GM23338 (cell line): ENCODE measurements around the gene TAF1B. TPM values are rescaled to one million over a fixed set of nuclear protein-coding genes. Genes with fewer than 3 reads are reported as not detected.
A peak's percentile ranks its signal among the peaks of the same experiment; 100 is the strongest.

Experiments used
- ATAC-seq: fragments of 200-7000 bp; cut with Tn5 transposase; 3 replicates; pipeline ENCODE4 v1.9.1; 2020
- DNase-seq: peaks from one replicate; pipeline ENCODE4 v3.0.0-alpha.2; 2015; ENCODE audit warnings: low spot score
- H2AFZ ChIP-seq: fragments of 200-600 bp; sonication (generic); 2 replicates; pipeline ENCODE4 v1.8.0; 2016; ENCODE audit warnings: antibody characterized with exemption, mild to moderate bottlenecking, moderate library complexity
- H3F3A ChIP-seq: fragments of 200-600 bp; sonication (generic); replicated peaks from 2 replicates; pipeline ENCODE4 v1.8.0; 2017; ENCODE audit warnings: antibody characterized with exemption, mixed run types, low read depth
- H3K27ac ChIP-seq: fragments of 200-600 bp; sonication (generic); 2 replicates; pipeline ENCODE4 v1.6.1; 2016; ENCODE audit warnings: low read depth
- H3K27me3 ChIP-seq: fragments of 200-600 bp; sonication (generic); 2 replicates; pipeline ENCODE4 v1.8.0; 2016; ENCODE audit warnings: mild to moderate bottlenecking, mixed run types, moderate library complexity; ENCODE audit not compliant: insufficient read depth
- H3K36me3 ChIP-seq: fragments of 200-600 bp; sonication (generic); 2 replicates; pipeline ENCODE4 v1.8.0; 2016; ENCODE audit warnings: mild to moderate bottlenecking; ENCODE audit not compliant: insufficient read depth
- H3K4me1 ChIP-seq: fragments of 200-600 bp; sonication (generic); 2 replicates; pipeline ENCODE4 v1.8.0; 2016; ENCODE audit warnings: mild to moderate bottlenecking, moderate library complexity; ENCODE audit not compliant: insufficient read depth
- H3K4me2 ChIP-seq: fragments of 200-600 bp; sonication (generic); 2 replicates; pipeline ENCODE4 v1.7.1; 2017; ENCODE audit warnings: mixed run types
- H3K4me3 ChIP-seq: fragments of 200-600 bp; sonication (generic); 2 replicates; pipeline ENCODE4 v1.6.1; 2016; ENCODE audit warnings: mixed run types
- H3K79me2 ChIP-seq: fragments of 200-600 bp; sonication (generic); replicated peaks from 2 replicates; pipeline ENCODE4 v1.8.0; 2017; ENCODE audit warnings: mild to moderate bottlenecking; ENCODE audit not compliant: insufficient read depth
- H3K9me2 ChIP-seq: fragments of 200-600 bp; sonication (generic); 2 replicates; pipeline ENCODE4 v1.8.0; 2017; ENCODE audit not compliant: insufficient read depth
- H4K20me1 ChIP-seq: fragments of 200-600 bp; sonication (generic); replicated peaks from 2 replicates; pipeline ENCODE4 v1.8.0; 2017; ENCODE audit warnings: mild to moderate bottlenecking; ENCODE audit not compliant: insufficient read depth
- H3K27ac Mint-ChIP-seq: 2 replicates; pipeline ENCODE4 v1.8.0; 2020; ENCODE audit warnings: inconsistent platforms, mild to moderate bottlenecking, moderate library complexity, mixed read lengths
- H3K27me3 Mint-ChIP-seq: 3 replicates; pipeline ENCODE4 v1.8.0; 2022; ENCODE audit warnings: low read depth, mild to moderate bottlenecking, moderate library complexity, mixed read lengths, inconsistent platforms; ENCODE audit not compliant: insufficient read depth, poor library complexity
- H3K36me3 Mint-ChIP-seq: 3 replicates; pipeline ENCODE4 v1.8.0; 2021; ENCODE audit warnings: low read depth, mild to moderate bottlenecking, inconsistent platforms, moderate library complexity, mixed read lengths
- H3K4me1 Mint-ChIP-seq: 3 replicates; pipeline ENCODE4 v1.8.0; 2020; ENCODE audit warnings: mild to moderate bottlenecking, inconsistent platforms, mixed read lengths
- H3K4me3 Mint-ChIP-seq: 3 replicates; pipeline ENCODE4 v1.8.0; 2021; ENCODE audit warnings: moderate library complexity, mild to moderate bottlenecking, inconsistent platforms, mixed read lengths
- H3K9me3 Mint-ChIP-seq: 3 replicates; pipeline ENCODE4 v1.8.0; 2020; ENCODE audit warnings: moderate library complexity, mild to moderate bottlenecking, inconsistent platforms, mixed read lengths
- CREB1 ChIP-seq: fragments of 250-450 bp; sonication (Bioruptor Pico); IDR thresholded peaks from 2 replicates; pipeline ENCODE4 v1.5.0; 2020; ENCODE audit warnings: low read depth, mild to moderate bottlenecking, moderate library complexity
- EZH2 ChIP-seq: fragments of 200-600 bp; sonication (generic); IDR thresholded peaks from one replicate; pipeline ENCODE4 v1.8.0; 2017; ENCODE audit warnings: antibody characterized with exemption, mild to moderate bottlenecking, low read depth; ENCODE audit not compliant: unreplicated experiment
- EZH2phosphoT487 ChIP-seq: fragments of 200-600 bp; sonication (generic); IDR thresholded peaks from one replicate; pipeline ENCODE4 v1.8.1; 2018; ENCODE audit warnings: antibody characterized with exemption; ENCODE audit not compliant: unreplicated experiment
- JUNB ChIP-seq: IDR thresholded peaks from one replicate; pipeline ENCODE4 v1.6.1; 2016; ENCODE audit warnings: antibody characterized with exemption; ENCODE audit not compliant: unreplicated experiment
- NANOG ChIP-seq: IDR thresholded peaks from 2 replicates; pipeline ENCODE4 v1.6.1; 2016; ENCODE audit warnings: antibody characterized with exemption, borderline replicate concordance
- POLR2AphosphoS5 ChIP-seq: IDR thresholded peaks from 2 replicates; pipeline ENCODE4 v1.6.1; 2016; ENCODE audit warnings: antibody characterized with exemption, low read depth
- STAT1 ChIP-seq: IDR thresholded peaks from one replicate; pipeline ENCODE4 v1.6.1; 2016; ENCODE audit warnings: antibody characterized with exemption; ENCODE audit not compliant: unreplicated experiment
- ZNF114 ChIP-seq: fragments of 250-450 bp; sonication (Bioruptor Pico); IDR thresholded peaks from 2 replicates; pipeline ENCODE4 v1.5.0; 2020; ENCODE audit warnings: mild to moderate bottlenecking, moderate library complexity
- ZNF331 ChIP-seq: fragments of 250-450 bp; sonication (Bioruptor Pico); IDR thresholded peaks from 2 replicates; pipeline ENCODE4 v1.5.0; 2020; ENCODE audit warnings: low read depth, mild to moderate bottlenecking, moderate library complexity
- ZNF462 ChIP-seq: fragments of 250-450 bp; sonication (Bioruptor Pico); IDR thresholded peaks from 2 replicates; pipeline ENCODE4 v1.5.0; 2020; ENCODE audit warnings: mild to moderate bottlenecking, moderate library complexity
- polyA plus RNA-seq: library from polyadenylated mRNA; unstranded; fragments of >200 nt; fragmentation: Nextera tagmentation; extraction: Ambion mirVana; gene quantifications from 2 replicates; pipeline ENCODE4 v1.2.1, GENCODE V29; 2016
- total RNA-seq: library from RNA; depleted of rRNA; stranded (reverse); fragments of >200 nt; shearing (Covaris generic); gene quantifications from 2 replicates; pipeline ENCODE4 v1.2.3, GENCODE V29; 2014
- TF ChIP-seq, protein P1 (sequence below): IDR thresholded peaks from 2 replicates; pipeline ENCODE4 v1.6.1; 2016; ENCODE audit warnings: antibody characterized with exemption
- TF ChIP-seq, protein P2 (sequence below): IDR thresholded peaks from one replicate; pipeline ENCODE4 v1.6.1; 2018; ENCODE audit warnings: antibody characterized with exemption; ENCODE audit not compliant: unreplicated experiment
- TF ChIP-seq, protein P3 (sequence below), 2 experiments: fragments of 200-600 bp in 1 of 2; sonication (generic) in 1 of 2; conservative IDR thresholded peaks; 2 replicates each; pipeline versions ENCODE4 v1.5.1 to v1.6.1; 2016 to 2017; ENCODE audit warnings: antibody characterized with exemption in 2 of 2, low read depth in 2 of 2, mild to moderate bottlenecking in 2 of 2, moderate library complexity in 1 of 2

The TAF1B gene
- total and polyA plus RNA-seq, 2 experiments from 2014 or later = 22.2 to 28.9 TPM

DNA sequence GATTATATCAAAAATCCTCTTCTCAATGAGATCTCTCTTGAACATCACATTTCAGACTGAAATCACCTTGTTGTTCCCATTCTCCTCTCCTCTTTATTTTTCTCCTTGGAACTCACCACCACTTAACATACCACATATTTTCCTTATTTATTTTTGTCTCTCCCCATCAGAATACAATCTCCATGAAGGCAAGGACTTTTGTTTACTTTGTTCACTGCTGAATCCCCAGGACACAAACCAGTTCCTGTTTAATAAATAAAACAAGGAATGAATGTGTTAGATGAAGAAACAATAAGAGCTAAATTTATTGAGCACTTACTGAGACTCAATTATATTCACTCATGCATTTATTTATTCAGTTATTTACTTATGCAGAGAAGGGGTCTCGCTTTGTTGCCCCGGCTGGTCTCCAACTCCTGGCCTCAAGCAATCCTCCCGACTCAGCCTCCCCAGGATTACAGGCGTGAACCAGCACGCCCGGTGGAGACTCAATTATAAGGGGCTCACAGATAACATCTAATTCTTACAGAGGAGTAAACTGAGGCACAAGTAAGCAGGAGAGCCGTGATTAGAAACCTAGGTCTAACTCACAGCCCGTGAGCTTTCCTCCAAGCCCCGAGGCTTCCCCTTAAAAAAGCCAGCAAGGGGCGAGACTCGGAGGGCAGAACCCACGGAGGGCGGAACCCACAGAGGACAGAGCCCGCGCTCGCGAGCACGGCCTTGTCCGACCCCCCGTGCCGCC, 616 bp upstream of the TAF1B start:
- Mint-ChIP-seq H3K4me1 (peaks cover 9% of the 10 kb centered on the region), H3K27ac (peak overlapping the region; percentile 80), H3K4me3 (peak overlapping the region; percentile 90), H3K27me3 (peaks cover 5% of the 10 kb centered on the region), H3K9me3 (no peaks in the 10 kb centered on the region), H3K36me3 (peaks cover 9% of the 10 kb centered on the region)
- Histone ChIP-seq H3K4me3 (peak overlapping the region; percentile 76), H3K4me2 (peak overlapping the region; percentile 63), H4K20me1 (no peaks in the 10 kb centered on the region), H3K27ac (peak overlapping the region; percentile 75), H2AFZ (peak overlapping the region; percentile 77; the same call in 1 of the 2 replicates), H3K36me3 (no peaks in the 10 kb centered on the region; the same call in 1 of the 2 replicates), H3K4me1 (peaks cover 8% of the 10 kb centered on the region), H3K9me2 (no peaks in the 10 kb centered on the region), H3K79me2 (peaks cover 36% of the 10 kb centered on the region), H3K27me3 (no peaks in the 10 kb centered on the region), H3F3A (peaks cover 6% of the 10 kb centered on the region)
- DNase-seq (no peak), ATAC-seq (no peak)
- TF ChIP-seq NANOG (no peak), ZNF462 (CRISPR knock-in tag) (no peak), EZH2 (no peak), ZNF331 (CRISPR knock-in tag) (no peak), POLR2AphosphoS5 (no peak), JUNB (no peak), CREB1 (CRISPR knock-in tag) (no peak), ZNF114 (CRISPR knock-in tag) (no peak), EZH2phosphoT487 (no peak), STAT1 (no peak)
- TF ChIP-seq, protein P1, sequence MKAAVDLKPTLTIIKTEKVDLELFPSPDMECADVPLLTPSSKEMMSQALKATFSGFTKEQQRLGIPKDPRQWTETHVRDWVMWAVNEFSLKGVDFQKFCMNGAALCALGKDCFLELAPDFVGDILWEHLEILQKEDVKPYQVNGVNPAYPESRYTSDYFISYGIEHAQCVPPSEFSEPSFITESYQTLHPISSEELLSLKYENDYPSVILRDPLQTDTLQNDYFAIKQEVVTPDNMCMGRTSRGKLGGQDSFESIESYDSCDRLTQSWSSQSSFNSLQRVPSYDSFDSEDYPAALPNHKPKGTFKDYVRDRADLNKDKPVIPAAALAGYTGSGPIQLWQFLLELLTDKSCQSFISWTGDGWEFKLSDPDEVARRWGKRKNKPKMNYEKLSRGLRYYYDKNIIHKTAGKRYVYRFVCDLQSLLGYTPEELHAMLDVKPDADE = no peak
- TF ChIP-seq, protein P2, sequence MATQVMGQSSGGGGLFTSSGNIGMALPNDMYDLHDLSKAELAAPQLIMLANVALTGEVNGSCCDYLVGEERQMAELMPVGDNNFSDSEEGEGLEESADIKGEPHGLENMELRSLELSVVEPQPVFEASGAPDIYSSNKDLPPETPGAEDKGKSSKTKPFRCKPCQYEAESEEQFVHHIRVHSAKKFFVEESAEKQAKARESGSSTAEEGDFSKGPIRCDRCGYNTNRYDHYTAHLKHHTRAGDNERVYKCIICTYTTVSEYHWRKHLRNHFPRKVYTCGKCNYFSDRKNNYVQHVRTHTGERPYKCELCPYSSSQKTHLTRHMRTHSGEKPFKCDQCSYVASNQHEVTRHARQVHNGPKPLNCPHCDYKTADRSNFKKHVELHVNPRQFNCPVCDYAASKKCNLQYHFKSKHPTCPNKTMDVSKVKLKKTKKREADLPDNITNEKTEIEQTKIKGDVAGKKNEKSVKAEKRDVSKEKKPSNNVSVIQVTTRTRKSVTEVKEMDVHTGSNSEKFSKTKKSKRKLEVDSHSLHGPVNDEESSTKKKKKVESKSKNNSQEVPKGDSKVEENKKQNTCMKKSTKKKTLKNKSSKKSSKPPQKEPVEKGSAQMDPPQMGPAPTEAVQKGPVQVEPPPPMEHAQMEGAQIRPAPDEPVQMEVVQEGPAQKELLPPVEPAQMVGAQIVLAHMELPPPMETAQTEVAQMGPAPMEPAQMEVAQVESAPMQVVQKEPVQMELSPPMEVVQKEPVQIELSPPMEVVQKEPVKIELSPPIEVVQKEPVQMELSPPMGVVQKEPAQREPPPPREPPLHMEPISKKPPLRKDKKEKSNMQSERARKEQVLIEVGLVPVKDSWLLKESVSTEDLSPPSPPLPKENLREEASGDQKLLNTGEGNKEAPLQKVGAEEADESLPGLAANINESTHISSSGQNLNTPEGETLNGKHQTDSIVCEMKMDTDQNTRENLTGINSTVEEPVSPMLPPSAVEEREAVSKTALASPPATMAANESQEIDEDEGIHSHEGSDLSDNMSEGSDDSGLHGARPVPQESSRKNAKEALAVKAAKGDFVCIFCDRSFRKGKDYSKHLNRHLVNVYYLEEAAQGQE = no peak
- TF ChIP-seq, protein P3, sequence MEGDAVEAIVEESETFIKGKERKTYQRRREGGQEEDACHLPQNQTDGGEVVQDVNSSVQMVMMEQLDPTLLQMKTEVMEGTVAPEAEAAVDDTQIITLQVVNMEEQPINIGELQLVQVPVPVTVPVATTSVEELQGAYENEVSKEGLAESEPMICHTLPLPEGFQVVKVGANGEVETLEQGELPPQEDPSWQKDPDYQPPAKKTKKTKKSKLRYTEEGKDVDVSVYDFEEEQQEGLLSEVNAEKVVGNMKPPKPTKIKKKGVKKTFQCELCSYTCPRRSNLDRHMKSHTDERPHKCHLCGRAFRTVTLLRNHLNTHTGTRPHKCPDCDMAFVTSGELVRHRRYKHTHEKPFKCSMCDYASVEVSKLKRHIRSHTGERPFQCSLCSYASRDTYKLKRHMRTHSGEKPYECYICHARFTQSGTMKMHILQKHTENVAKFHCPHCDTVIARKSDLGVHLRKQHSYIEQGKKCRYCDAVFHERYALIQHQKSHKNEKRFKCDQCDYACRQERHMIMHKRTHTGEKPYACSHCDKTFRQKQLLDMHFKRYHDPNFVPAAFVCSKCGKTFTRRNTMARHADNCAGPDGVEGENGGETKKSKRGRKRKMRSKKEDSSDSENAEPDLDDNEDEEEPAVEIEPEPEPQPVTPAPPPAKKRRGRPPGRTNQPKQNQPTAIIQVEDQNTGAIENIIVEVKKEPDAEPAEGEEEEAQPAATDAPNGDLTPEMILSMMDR (conservative IDR thresholded peaks at IDR 0.05; ENCODE audit: low read depth in 2 of 2) = no peak
